Measurements from ENCODE around the gene PAX4. TPM values are rescaled to one million over a fixed set of nuclear protein-coding genes. Genes with fewer than 3 reads are reported as not detected.

The PAX4 gene
- total RNA-seq, 1 experiment from 2014 or later = not detected

GRCh38 chr7:127592550-127592949, 25.4 kb downstream of the PAX4 start:
- H3K9me3 ChIP-seq (ENCODE audit: control insufficient read depth, low read depth, low read length) = no peaks in the 10 kb centered on the region
- no peak overlapping the region for H3K4ac ChIP-seq (ENCODE audit: low read depth, low read length)
- no peaks in the 10 kb centered on the region for H4K20me1 ChIP-seq (ENCODE audit: control insufficient read depth, insufficient read depth, insufficient read length)
- peaks cover 3 to 10% of the 10 kb centered on the region in 2 experiments for H3K4me1 Mint-ChIP-seq
- no peak overlapping the region for H2BK20ac ChIP-seq (ENCODE audit: low read depth, low read length, poor library complexity, severe bottlenecking)
- H3K79me2 ChIP-seq (ENCODE audit: insufficient read depth, low read length) = no peaks in the 10 kb centered on the region
- no peak overlapping the region for H3K27ac Mint-ChIP-seq
- no peak overlapping the region for H2AK5ac ChIP-seq (ENCODE audit: insufficient read length, low read length)
- H4K8ac ChIP-seq (replicated peaks; ENCODE audit: insufficient read length, low read depth, low read length) = no peak overlapping the region
- H2AFZ ChIP-seq (ENCODE audit: low read length) = no peak overlapping the region
- no peak overlapping the region for H2BK15ac ChIP-seq (ENCODE audit: low read depth, low read length)
- no peak overlapping the region for H2BK5ac ChIP-seq (ENCODE audit: insufficient read length, low read length)
- H4K5ac ChIP-seq (ENCODE audit: insufficient read length, low read depth, low read length) = no peak overlapping the region
- H3K27ac ChIP-seq (ENCODE audit: insufficient read length, low read depth, low read length) = no peak overlapping the region
- no peak overlapping the region for H3K14ac ChIP-seq (ENCODE audit: insufficient read depth, low read length)
- H4K91ac ChIP-seq (ENCODE audit: insufficient read length, low read depth, low read length) = no peak overlapping the region
- no peak overlapping the region; a peak in 1 of 5 replicates for H3K4me3 Mint-ChIP-seq
- no peak overlapping the region for H3K23ac ChIP-seq (ENCODE audit: insufficient read length, low read depth, low read length)
- H3K23me2 ChIP-seq (ENCODE audit: insufficient read length, low read depth, low read length, poor library complexity, severe bottlenecking) = peaks cover 9% of the 10 kb centered on the region
- H3K9ac ChIP-seq (ENCODE audit: extremely low read depth, insufficient read length, low read length) = no peak overlapping the region
- TF ChIP-seq CTCF (conservative IDR thresholded peaks at IDR 0.05) = no peak
- peaks cover 24 to 28% (median 26%) of the 10 kb centered on the region in 3 experiments for H3K36me3 Mint-ChIP-seq (ENCODE audit: insufficient read depth in 1 of 3, low read depth in 3 of 3)
- H2BK120ac ChIP-seq (ENCODE audit: low read depth, low read length, poor library complexity, severe bottlenecking) = no peak overlapping the region
- no peaks in the 10 kb centered on the region for H3K79me1 ChIP-seq (ENCODE audit: insufficient read depth, low read depth, low read length, poor library complexity, severe bottlenecking)
- H3K4me1 ChIP-seq (ENCODE audit: insufficient read depth, low read length) = no peaks in the 10 kb centered on the region
- no peak overlapping the region for H3K56ac ChIP-seq (ENCODE audit: insufficient read length, low read depth, low read length)
- no peak overlapping the region for H3K4me2 ChIP-seq (ENCODE audit: insufficient read depth, insufficient read length, low read length)
- no peak overlapping the region for H3T11ph ChIP-seq (ENCODE audit: low read length)
- DNase-seq = no peak
- no CpG with 5 or more reads among the region's 4 CpGs for WGBS (ENCODE audit: extremely low coverage, insufficient read length, low lambda C conversion rate)
- H3K27me3 Mint-ChIP-seq (ENCODE audit: low read depth) = peaks cover 18% of the 10 kb centered on the region
- no peak overlapping the region for H3K18ac ChIP-seq (ENCODE audit: insufficient read length, low read depth, low read length)
- no peaks in the 10 kb centered on the region for H3K9me3 Mint-ChIP-seq
- no peaks in the 10 kb centered on the region; the same call in 1 of the 2 replicates for H3K27me3 ChIP-seq (ENCODE audit: insufficient read depth, low read length)
- no peak overlapping the region for H2BK12ac ChIP-seq (ENCODE audit: insufficient read length, low read depth, low read length)
